OCI-LY7 (cell line): ENCODE results near the gene SORBS2. TPM values are rescaled to one million over a fixed set of nuclear protein-coding genes. Genes with fewer than 3 reads are reported as not detected.

Source experiments
- BruUV-seq: library from RNA; stranded (reverse); fragments of 400-500 nt; replicated peaks from 2 replicates; lab custom pipeline; 2021; lab: Mats Ljungman, UMichigan
- CTCF ChIA-PET: fragments of 300-600 bp; sonication (Branson Sonifier 250); formaldehyde crosslinking; loops from one replicate; lab custom pipeline; 2022; ENCODE audit warnings: antibody characterized with exemption; ENCODE audit not compliant: unreplicated experiment; lab: Charles Lee
- POLR2A ChIA-PET: fragments of 300-600 bp; sonication (Branson Sonifier 250); formaldehyde crosslinking; loops from one replicate; lab custom pipeline; 2022; ENCODE audit warnings: antibody characterized with exemption; lab: Charles Lee
- DNase-seq: peaks from one replicate; pipeline ENCODE4 v3.0.0-alpha.2; 2015; ENCODE audit warnings: low spot score
- H2AFZ ChIP-seq: fragments of 200-600 bp; sonication (generic), shearing (Covaris generic); 2 replicates; pipeline ENCODE4 v1.6.1; 2014; ENCODE audit warnings: mild to moderate bottlenecking, antibody characterized with exemption, low read length, moderate library complexity
- H3K27ac ChIP-seq: fragments of 200-600 bp; sonication (generic); 2 replicates; pipeline ENCODE4 v1.5.1; 2014; ENCODE audit warnings: mixed run types, low read depth, mild to moderate bottlenecking, moderate library complexity, low read length, inconsistent platforms; ENCODE audit not compliant: poor library complexity, severe bottlenecking
- H3K36me3 ChIP-seq: fragments of 200-600 bp; sonication (generic); 2 replicates; pipeline ENCODE4 v1.6.1; 2014; ENCODE audit warnings: mild to moderate bottlenecking, antibody characterized with exemption, low read length, moderate library complexity, mixed read lengths; ENCODE audit not compliant: insufficient read depth
- H3K4me1 ChIP-seq: fragments of 200-600 bp; sonication (generic); 2 replicates; pipeline ENCODE4 v1.5.1; 2014; ENCODE audit warnings: mild to moderate bottlenecking, low read length; ENCODE audit not compliant: insufficient read depth, poor library complexity, severe bottlenecking
- H3K4me2 ChIP-seq: fragments of 200-600 bp; sonication (generic); 2 replicates; pipeline ENCODE4 v1.6.1; 2014; ENCODE audit warnings: mild to moderate bottlenecking, low read length
- H3K4me3 ChIP-seq: fragments of 200-600 bp; sonication (generic); 2 replicates; pipeline ENCODE4 v1.5.1; 2014; ENCODE audit warnings: mild to moderate bottlenecking, low read depth, low read length; ENCODE audit not compliant: poor library complexity, severe bottlenecking
- H3K79me2 ChIP-seq: fragments of 200-600 bp; sonication (generic); 2 replicates; pipeline ENCODE4 v1.6.1; 2016; ENCODE audit warnings: low read depth, mild to moderate bottlenecking, low read length, moderate library complexity, mixed read lengths; ENCODE audit not compliant: insufficient read depth
- H3K9me2 ChIP-seq: fragments of 200-600 bp; sonication (generic); 2 replicates; pipeline ENCODE4 v1.6.1; 2016; ENCODE audit warnings: mild to moderate bottlenecking, low read length, mixed read lengths; ENCODE audit not compliant: insufficient read depth
- H3K9me3 ChIP-seq: fragments of 200-600 bp; sonication (generic); 2 replicates; pipeline ENCODE4 v1.6.1; 2014; ENCODE audit warnings: mild to moderate bottlenecking, mixed run types, low read length, mixed read lengths
- H4K20me1 ChIP-seq: fragments of 200-600 bp; sonication (generic); 2 replicates; pipeline ENCODE4 v1.6.1; 2014; ENCODE audit warnings: mild to moderate bottlenecking, antibody characterized with exemption, low read length, moderate library complexity, mixed read lengths; ENCODE audit not compliant: insufficient read depth
- EZH2phosphoT487 ChIP-seq: fragments of 200-600 bp; sonication (generic); IDR thresholded peaks from 2 replicates; pipeline ENCODE4 v1.6.1; 2018; ENCODE audit warnings: low read depth, borderline replicate concordance, mild to moderate bottlenecking, mixed run types, antibody characterized with exemption, low read length, moderate library complexity, mixed read lengths
- intact Hi-C: fragments of 100-400 bp; cut with micrococcal nuclease; formaldehyde crosslinking; loops from one replicate; pipeline ENCODE4 v1.10.0; 2022; ENCODE audit not compliant: unreplicated experiment
- total RNA-seq, 2 experiments: library from RNA; depleted of rRNA in 1 of 2; stranded (reverse); fragments of >200 nt in 1 of 2; shearing (Covaris generic) in 1 of 2; gene quantifications; 2 replicates each; pipeline ENCODE4 v1.2.3, GENCODE V29; 2014 to 2022
- TF ChIP-seq, protein P1 (sequence below): fragments of 200-600 bp; sonication (generic); conservative IDR thresholded peaks from 2 replicates; pipeline ENCODE4 v1.5.1; 2014; ENCODE audit warnings: mild to moderate bottlenecking, antibody characterized with exemption, low read length, moderate library complexity, mixed read lengths

The SORBS2 gene
- total RNA-seq, 2 experiments from 2014 or later, result 33.2 to 43.5 TPM

DNA sequence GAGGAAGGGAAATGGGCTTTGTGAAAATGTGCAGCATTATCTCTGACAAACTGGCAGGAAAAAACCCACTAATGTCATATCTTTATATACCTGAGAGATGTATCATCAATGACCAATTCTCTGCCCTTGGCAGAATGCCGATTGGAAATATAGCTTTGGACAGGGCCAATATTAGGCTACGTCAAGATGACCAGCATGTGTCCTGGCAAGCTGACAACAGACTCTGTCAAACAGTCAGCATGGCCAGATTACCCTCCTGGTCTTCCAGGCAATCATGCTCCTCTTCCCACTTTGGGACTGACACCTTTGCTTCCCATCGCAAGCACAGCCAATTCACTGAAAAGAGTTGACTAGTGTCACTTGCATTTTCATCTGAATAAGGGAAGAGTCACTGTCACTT is 57.0 kb downstream of the SORBS2 start:
- H3K36me3 ChIP-seq, result no peaks in the 10 kb centered on the region
- ChIA-PET POLR2A (no interaction called here), CTCF (no interaction called here)
- no peaks in the 10 kb centered on the region for H3K79me2 ChIP-seq
- no peaks in the 10 kb centered on the region for H3K9me3 ChIP-seq
- no TSS peak for BruUV-seq
- intact Hi-C loops, result no loop called here
- no peak for DNase-seq
- no peak for TF ChIP-seq EZH2phosphoT487
- TF ChIP-seq, protein P1, sequence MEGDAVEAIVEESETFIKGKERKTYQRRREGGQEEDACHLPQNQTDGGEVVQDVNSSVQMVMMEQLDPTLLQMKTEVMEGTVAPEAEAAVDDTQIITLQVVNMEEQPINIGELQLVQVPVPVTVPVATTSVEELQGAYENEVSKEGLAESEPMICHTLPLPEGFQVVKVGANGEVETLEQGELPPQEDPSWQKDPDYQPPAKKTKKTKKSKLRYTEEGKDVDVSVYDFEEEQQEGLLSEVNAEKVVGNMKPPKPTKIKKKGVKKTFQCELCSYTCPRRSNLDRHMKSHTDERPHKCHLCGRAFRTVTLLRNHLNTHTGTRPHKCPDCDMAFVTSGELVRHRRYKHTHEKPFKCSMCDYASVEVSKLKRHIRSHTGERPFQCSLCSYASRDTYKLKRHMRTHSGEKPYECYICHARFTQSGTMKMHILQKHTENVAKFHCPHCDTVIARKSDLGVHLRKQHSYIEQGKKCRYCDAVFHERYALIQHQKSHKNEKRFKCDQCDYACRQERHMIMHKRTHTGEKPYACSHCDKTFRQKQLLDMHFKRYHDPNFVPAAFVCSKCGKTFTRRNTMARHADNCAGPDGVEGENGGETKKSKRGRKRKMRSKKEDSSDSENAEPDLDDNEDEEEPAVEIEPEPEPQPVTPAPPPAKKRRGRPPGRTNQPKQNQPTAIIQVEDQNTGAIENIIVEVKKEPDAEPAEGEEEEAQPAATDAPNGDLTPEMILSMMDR, result no peak
- no peak overlapping the region for H2AFZ ChIP-seq
- H3K4me2 ChIP-seq, result no peak overlapping the region
- H3K27ac ChIP-seq, result no peak overlapping the region
- no peaks in the 10 kb centered on the region for H3K9me2 ChIP-seq
- no peak overlapping the region for H3K4me3 ChIP-seq
- H4K20me1 ChIP-seq, result no peaks in the 10 kb centered on the region
- no peaks in the 10 kb centered on the region for H3K4me1 ChIP-seq

DNA sequence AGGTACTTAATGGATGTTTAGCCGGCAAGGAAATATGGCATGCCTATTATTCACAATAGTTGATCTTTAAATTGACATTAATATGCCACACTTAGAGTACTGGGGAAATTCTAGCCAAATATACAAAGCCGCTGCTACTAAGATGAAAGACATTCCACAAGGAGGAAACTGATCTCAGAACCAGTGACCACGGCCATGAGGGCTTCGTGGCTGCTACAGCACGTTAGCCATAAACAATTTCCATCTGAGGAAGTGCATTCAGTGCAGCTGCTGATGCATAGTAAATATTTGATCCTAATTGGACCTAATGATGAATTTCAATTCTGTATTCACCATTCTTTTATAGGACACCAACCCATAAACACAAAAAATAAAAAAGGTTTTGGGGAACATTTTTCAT is 59.1 kb downstream of the SORBS2 start:
- intact Hi-C loops, result no loop called here
- POLR2A ChIA-PET, result no interaction called here
- TF ChIP-seq, protein P1, result no peak
- TF ChIP-seq EZH2phosphoT487, result no peak
- CTCF ChIA-PET, result no interaction called here
- Histone ChIP-seq H3K4me1 (no peaks in the 10 kb centered on the region), H3K9me3 (no peaks in the 10 kb centered on the region), H3K79me2 (no peaks in the 10 kb centered on the region), H3K27ac (no peak overlapping the region), H3K4me3 (no peak overlapping the region), H3K36me3 (no peaks in the 10 kb centered on the region), H4K20me1 (no peaks in the 10 kb centered on the region), H2AFZ (no peak overlapping the region), H3K4me2 (no peak overlapping the region), H3K9me2 (no peaks in the 10 kb centered on the region)
- no peak for DNase-seq
- no TSS peak for BruUV-seq

- no peak for TF ChIP-seq EZH2phosphoT487
- TF ChIP-seq, protein P1, result no peak
- no peak overlapping the region for H3K4me2 ChIP-seq
- no peaks in the 10 kb centered on the region for H3K79me2 ChIP-seq
These were observed 62.1 kb downstream of the SORBS2 start for GRCh38 chr4:185749858-185750257.

More at GRCh38 chr4:185749858-185750257, 62.1 kb downstream of the SORBS2 start:
- no peaks in the 10 kb centered on the region for H3K9me2 ChIP-seq
- no peaks in the 10 kb centered on the region for H3K4me1 ChIP-seq
- no TSS peak for BruUV-seq
- H3K4me3 ChIP-seq, result no peak overlapping the region
- intact Hi-C loops, result no loop called here
- H4K20me1 ChIP-seq, result no peaks in the 10 kb centered on the region
- DNase-seq, result no peak
- no peaks in the 10 kb centered on the region for H3K9me3 ChIP-seq
- no peaks in the 10 kb centered on the region for H3K36me3 ChIP-seq
- ChIA-PET POLR2A (no interaction called here), CTCF (no interaction called here)
- no peak overlapping the region for H3K27ac ChIP-seq
- no peak overlapping the region for H2AFZ ChIP-seq
